IMR-90 (cell line): ENCODE measurements around the gene PLBD1. TPM values are rescaled to one million over a fixed set of nuclear protein-coding genes. Genes with fewer than 3 reads are reported as not detected.

ENCODE experiments used
- ATAC-seq: fragments of 200-7000 bp; cut with Tn5 transposase; 2 replicates; pipeline ENCODE4 v1.9.1; 2020; ENCODE audit warnings: low read depth, mild to moderate bottlenecking, moderate library complexity
- BruUV-seq: library from RNA; stranded (reverse); fragments of 400-500 nt; replicated peaks from 2 replicates; lab custom pipeline; 2021; lab: Mats Ljungman, UMichigan
- CTCF ChIA-PET: fragments of 300-600 bp; formaldehyde crosslinking; extraction: SDS; loops from one replicate; lab custom pipeline; 2021; ENCODE audit warnings: antibody characterized with exemption; lab: Yijun Ruan, JAX
- POLR2A ChIA-PET: fragments of 300-600 bp; sonication (Branson Sonifier 250); formaldehyde crosslinking; loops from one replicate; lab custom pipeline; 2022; ENCODE audit warnings: antibody characterized with exemption; ENCODE audit not compliant: unreplicated experiment; lab: Charles Lee
- DNase-seq: peaks from one replicate; pipeline ENCODE4 v3.0.0; 2013
- H2AFZ ChIP-seq: replicated peaks from 2 replicates; pipeline ENCODE3; 2013; ENCODE audit warnings: low read length, mild to moderate bottlenecking; ENCODE audit not compliant: poor library complexity
- H2AK5ac ChIP-seq: 2 replicates; pipeline ENCODE4 v1.6.1; 2013; ENCODE audit warnings: low read depth, low read length, inconsistent platforms
- H2AK9ac ChIP-seq: replicated peaks from 2 replicates; pipeline ENCODE3; 2013; ENCODE audit warnings: mild to moderate bottlenecking, low read depth, low read length, moderate library complexity; ENCODE audit not compliant: poor library complexity
- H2BK120ac ChIP-seq: 2 replicates; pipeline ENCODE4 v1.6.1; 2013; ENCODE audit warnings: low read depth, low read length, inconsistent platforms
- H2BK15ac ChIP-seq: 3 replicates; pipeline ENCODE4 v1.6.1; 2013; ENCODE audit warnings: low read depth, low read length, inconsistent platforms
- H2BK20ac ChIP-seq: 2 replicates; pipeline ENCODE4 v1.6.1; 2013; ENCODE audit warnings: low read depth, mild to moderate bottlenecking, inconsistent platforms, low read length, moderate library complexity
- H2BK5ac ChIP-seq: 2 replicates; pipeline ENCODE4 v1.6.1; 2013; ENCODE audit warnings: mild to moderate bottlenecking, low read depth, low read length, inconsistent platforms; ENCODE audit not compliant: poor library complexity, severe bottlenecking
- H3K14ac ChIP-seq: replicated peaks from 2 replicates; pipeline ENCODE4 v1.6.1; 2013; ENCODE audit warnings: low read depth, low read length, inconsistent platforms
- H3K18ac ChIP-seq: 2 replicates; pipeline ENCODE4 v1.6.1; 2013; ENCODE audit warnings: low read depth, low read length, control low read depth
- H3K23ac ChIP-seq: 2 replicates; pipeline ENCODE4 v1.6.1; 2013; ENCODE audit warnings: low read depth, low read length, inconsistent platforms
- H3K27ac ChIP-seq: 2 replicates; pipeline ENCODE4 v1.5.1; 2013; ENCODE audit warnings: mild to moderate bottlenecking, control low read depth, low read length; ENCODE audit not compliant: insufficient read depth
- H3K27me3 ChIP-seq: 2 replicates; pipeline ENCODE4 v1.6.1; 2013; ENCODE audit warnings: low read length; ENCODE audit not compliant: control insufficient read depth, insufficient read depth
- H3K36me3 ChIP-seq: 2 replicates; pipeline ENCODE4 v1.6.1; 2013; ENCODE audit warnings: low read length, mixed read lengths; ENCODE audit not compliant: control insufficient read depth, insufficient read depth
- H3K4ac ChIP-seq: 2 replicates; pipeline ENCODE4 v1.6.1; 2013; ENCODE audit warnings: low read depth, low read length, inconsistent platforms
- H3K4me1 ChIP-seq: 2 replicates; pipeline ENCODE4 v1.6.1; 2013; ENCODE audit warnings: low read length, mixed read lengths; ENCODE audit not compliant: control insufficient read depth, insufficient read depth
- H3K4me2 ChIP-seq: 2 replicates; pipeline ENCODE4 v1.6.1; 2013; ENCODE audit warnings: low read depth, mild to moderate bottlenecking, control low read depth, low read length, moderate library complexity
- H3K4me3 ChIP-seq: 2 replicates; pipeline ENCODE4 v1.5.1; 2013; ENCODE audit warnings: low read depth, mild to moderate bottlenecking, control low read depth, low read length, moderate library complexity; ENCODE audit not compliant: insufficient read depth
- H3K56ac ChIP-seq: 2 replicates; pipeline ENCODE4 v1.6.1; 2013; ENCODE audit warnings: low read length, inconsistent platforms; ENCODE audit not compliant: insufficient read depth; ENCODE audit errors: extremely low read depth
- H3K79me1 ChIP-seq, 2 experiments: 2 replicates each; pipeline ENCODE4 v1.6.1; 2013; ENCODE audit warnings: low read length in 2 of 2, inconsistent platforms in 1 of 2, low read depth in 1 of 2
- H3K9ac ChIP-seq: 2 replicates; pipeline ENCODE4 v1.6.1; 2013; ENCODE audit warnings: low read depth, low read length, control low read depth
- H3K9me1 ChIP-seq: 2 replicates; pipeline ENCODE4 v1.6.1; 2013; ENCODE audit warnings: low read length, inconsistent platforms; ENCODE audit not compliant: insufficient read depth
- H3K9me3 ChIP-seq: 2 replicates; pipeline ENCODE4 v1.6.1; 2013; ENCODE audit warnings: low read length; ENCODE audit not compliant: control insufficient read depth, insufficient read depth
- H4K20me1 ChIP-seq: 2 replicates; pipeline ENCODE4 v1.6.1; 2013; ENCODE audit warnings: low read length, inconsistent platforms; ENCODE audit not compliant: insufficient read depth
- H4K5ac ChIP-seq: 2 replicates; pipeline ENCODE4 v1.6.1; 2013; ENCODE audit warnings: mild to moderate bottlenecking, low read depth, low read length, control low read depth
- H4K8ac ChIP-seq, 2 experiments: 2 replicates each; pipeline ENCODE4 v1.6.1; 2013; ENCODE audit warnings: low read depth in 2 of 2, low read length in 2 of 2, control low read depth in 1 of 2, inconsistent platforms in 1 of 2
- H4K91ac ChIP-seq: 2 replicates; pipeline ENCODE4 v1.6.1; 2013; ENCODE audit warnings: low read depth, low read length, inconsistent platforms; ENCODE audit not compliant: insufficient read depth
- BHLHE40 ChIP-seq: fragments of 150-350 bp; IDR thresholded peaks from 2 replicates; pipeline ENCODE4 v1.6.1; 2016; ENCODE audit warnings: mild to moderate bottlenecking, low read depth, low read length
- CHD1 ChIP-seq: IDR thresholded peaks from 2 replicates; pipeline ENCODE4 v1.6.1; 2012; ENCODE audit warnings: low read depth, low read length, improper control_type of control experiment
- FOS ChIP-seq: fragments of 150-350 bp; IDR thresholded peaks from 2 replicates; pipeline ENCODE4 v1.6.1; 2016; ENCODE audit warnings: low read depth, low read length
- MAFK ChIP-seq: IDR thresholded peaks from 2 replicates; pipeline ENCODE4 v1.6.1; 2012; ENCODE audit warnings: low read depth, low read length, improper control_type of control experiment
- MXI1 ChIP-seq: IDR thresholded peaks from 2 replicates; pipeline ENCODE4 v1.6.1; 2012; ENCODE audit warnings: low read depth, mild to moderate bottlenecking, low read length, moderate library complexity, borderline replicate concordance
- NFE2L2 ChIP-seq: fragments of 150-350 bp; IDR thresholded peaks from 2 replicates; pipeline ENCODE4 v1.6.1; 2016; ENCODE audit warnings: low read depth, mild to moderate bottlenecking, low read length
- POLR2A ChIP-seq: IDR thresholded peaks from 2 replicates; pipeline ENCODE4 v1.6.1; 2012; ENCODE audit warnings: mild to moderate bottlenecking, low read depth, low read length
- RCOR1 ChIP-seq: IDR thresholded peaks from 2 replicates; pipeline ENCODE4 v1.6.1; 2012; ENCODE audit warnings: mild to moderate bottlenecking, low read length, improper control_type of control experiment; ENCODE audit not compliant: insufficient replicate concordance
- RFX5 ChIP-seq: IDR thresholded peaks from 2 replicates; pipeline ENCODE4 v1.8.0; 2012; ENCODE audit warnings: low read depth, mild to moderate bottlenecking, low read length, moderate library complexity
- SMC3 ChIP-seq: fragments of 150-350 bp; IDR thresholded peaks from 2 replicates; pipeline ENCODE4 v1.6.1; 2016; ENCODE audit warnings: low read depth, mild to moderate bottlenecking, antibody characterized with exemption, low read length, moderate library complexity
- WGBS, 2 experiments: methylation state at CpG; one replicate each; pipeline versions ENCODE4 v1.1.5 to v1.1.7; 2013; ENCODE audit warnings: missing lambda C conversion rate in 2 of 2; ENCODE audit not compliant: insufficient read length in 1 of 2; ENCODE audit errors: extremely low coverage in 2 of 2; 5-methylcytosine and 5-hydroxymethylcytosine counted together
- dilution Hi-C: fragments of 300-500 bp; cut with HindIII; formaldehyde crosslinking; loops from one replicate; pipeline ENCODE4 v1.14.3; 2018; ENCODE audit warnings: low sequenced_read_pairs; ENCODE audit not compliant: unreplicated experiment
- in situ Hi-C: fragments of 300-500 bp; cut with MboI; formaldehyde crosslinking; loops from 3 replicates; pipeline ENCODE4 v1.14.3; 2019; ENCODE audit warnings: low sequenced_read_pairs, inconsistent platforms, mixed read lengths
- intact Hi-C: fragments of 100-400 bp; cut with micrococcal nuclease; formaldehyde crosslinking; loops from 2 replicates; pipeline ENCODE4 v1.10.0; 2022
- polyA plus RNA-seq, 3 experiments: library from polyadenylated mRNA; depleted of rRNA; stranded (reverse); fragments of >200 nt; gene quantifications; 2 replicates each; pipeline ENCODE4 v1.2.3, GENCODE V29; 2012; ENCODE audit warnings: low replicate concordance in 1 of 3
- total RNA-seq: library from RNA; depleted of rRNA; stranded (reverse); fragments of >200 nt; gene quantifications from 2 replicates; pipeline ENCODE4 v1.2.3, GENCODE V29; 2012
- TF ChIP-seq, protein P1 (sequence below): conservative IDR thresholded peaks from 2 replicates; pipeline ENCODE4 v1.5.1; 2012; ENCODE audit warnings: mild to moderate bottlenecking, low read depth, low read length, improper control_type of control experiment
- TF ChIP-seq, protein P2 (sequence below): fragments of 150-350 bp; IDR thresholded peaks from 2 replicates; pipeline ENCODE4 v1.6.1; 2017; ENCODE audit warnings: mild to moderate bottlenecking, antibody characterized with exemption, low read length, low read depth
- TF ChIP-seq, protein P3 (sequence below): fragments of 150-350 bp; IDR thresholded peaks from 2 replicates; pipeline ENCODE4 v1.6.1; 2016; ENCODE audit warnings: low read depth, mild to moderate bottlenecking, low read length, moderate library complexity, borderline replicate concordance

Gene PLBD1
- total and polyA plus RNA-seq, 2 of the 4 experiments (the other 2 are of a cell fraction), result under 0.01 TPM; not detected in 1

DNA sequence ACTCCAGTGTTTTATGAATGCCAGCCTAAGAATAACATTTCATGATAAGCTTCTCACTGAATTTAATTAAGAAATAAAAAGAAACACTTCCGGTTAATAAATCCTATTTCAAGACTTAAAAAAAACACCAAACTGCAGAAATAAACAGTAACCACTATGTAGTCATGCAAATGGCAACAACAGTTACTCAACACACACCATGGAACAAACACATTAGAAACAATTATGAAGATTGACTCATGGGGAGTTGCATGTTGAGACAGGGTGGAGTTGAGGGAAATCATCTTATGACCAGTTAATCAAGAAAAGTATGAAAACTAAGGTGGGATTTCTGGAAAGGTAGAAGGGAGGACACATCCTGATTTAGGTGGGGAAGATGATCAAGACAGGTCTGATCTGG, 52.7 kb downstream of the PLBD1 start:
- Histone ChIP-seq H3K4me1 (no peaks in the 10 kb centered on the region), H2AK9ac (no peak overlapping the region), H2AFZ (no peak overlapping the region), H3K14ac (no peak overlapping the region), H3K4me3 (no peak overlapping the region), H2BK5ac (no peak overlapping the region), H4K20me1 (no peaks in the 10 kb centered on the region), H3K27ac (no peak overlapping the region), H3K9me1 (no peaks in the 10 kb centered on the region), H4K8ac (no peak overlapping the region), H2BK120ac (no peak overlapping the region), H2AK5ac (no peak overlapping the region), H3K18ac (no peak overlapping the region), H3K23ac (no peak overlapping the region), H4K5ac (no peak overlapping the region), H3K9ac (no peak overlapping the region), H3K79me1 (no peaks in the 10 kb centered on the region), H2BK15ac (no peak overlapping the region), H3K56ac (no peak overlapping the region), H3K9me3 (no peaks in the 10 kb centered on the region), H3K36me3 (no peaks in the 10 kb centered on the region), H3K27me3 (no peaks in the 10 kb centered on the region), H4K91ac (no peak overlapping the region), H3K4ac (no peak overlapping the region), H3K4me2 (no peak overlapping the region), H2BK20ac (no peak overlapping the region)
- in situ Hi-C loops, result no loop called here
- ATAC-seq (no peak), DNase-seq (no peak)
- dilution Hi-C loops, result no loop called here
- BruUV-seq, result no TSS peak
- WGBS, 2 experiments, result no CpG with 5 or more reads among the region's 1 CpG
- TF ChIP-seq MXI1, result no peak
- no peak for TF ChIP-seq MAFK
- no peak for TF ChIP-seq RFX5
- TF ChIP-seq, protein P1, sequence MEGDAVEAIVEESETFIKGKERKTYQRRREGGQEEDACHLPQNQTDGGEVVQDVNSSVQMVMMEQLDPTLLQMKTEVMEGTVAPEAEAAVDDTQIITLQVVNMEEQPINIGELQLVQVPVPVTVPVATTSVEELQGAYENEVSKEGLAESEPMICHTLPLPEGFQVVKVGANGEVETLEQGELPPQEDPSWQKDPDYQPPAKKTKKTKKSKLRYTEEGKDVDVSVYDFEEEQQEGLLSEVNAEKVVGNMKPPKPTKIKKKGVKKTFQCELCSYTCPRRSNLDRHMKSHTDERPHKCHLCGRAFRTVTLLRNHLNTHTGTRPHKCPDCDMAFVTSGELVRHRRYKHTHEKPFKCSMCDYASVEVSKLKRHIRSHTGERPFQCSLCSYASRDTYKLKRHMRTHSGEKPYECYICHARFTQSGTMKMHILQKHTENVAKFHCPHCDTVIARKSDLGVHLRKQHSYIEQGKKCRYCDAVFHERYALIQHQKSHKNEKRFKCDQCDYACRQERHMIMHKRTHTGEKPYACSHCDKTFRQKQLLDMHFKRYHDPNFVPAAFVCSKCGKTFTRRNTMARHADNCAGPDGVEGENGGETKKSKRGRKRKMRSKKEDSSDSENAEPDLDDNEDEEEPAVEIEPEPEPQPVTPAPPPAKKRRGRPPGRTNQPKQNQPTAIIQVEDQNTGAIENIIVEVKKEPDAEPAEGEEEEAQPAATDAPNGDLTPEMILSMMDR, result no peak
- no peak for TF ChIP-seq FOS
- TF ChIP-seq, protein P2, sequence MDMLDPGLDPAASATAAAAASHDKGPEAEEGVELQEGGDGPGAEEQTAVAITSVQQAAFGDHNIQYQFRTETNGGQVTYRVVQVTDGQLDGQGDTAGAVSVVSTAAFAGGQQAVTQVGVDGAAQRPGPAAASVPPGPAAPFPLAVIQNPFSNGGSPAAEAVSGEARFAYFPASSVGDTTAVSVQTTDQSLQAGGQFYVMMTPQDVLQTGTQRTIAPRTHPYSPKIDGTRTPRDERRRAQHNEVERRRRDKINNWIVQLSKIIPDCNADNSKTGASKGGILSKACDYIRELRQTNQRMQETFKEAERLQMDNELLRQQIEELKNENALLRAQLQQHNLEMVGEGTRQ, result no peak
- no peak for TF ChIP-seq SMC3
- no peak for TF ChIP-seq RCOR1
- TF ChIP-seq BHLHE40, result no peak
- no peak for TF ChIP-seq NFE2L2
- TF ChIP-seq POLR2A, result no peak
- TF ChIP-seq, protein P3, sequence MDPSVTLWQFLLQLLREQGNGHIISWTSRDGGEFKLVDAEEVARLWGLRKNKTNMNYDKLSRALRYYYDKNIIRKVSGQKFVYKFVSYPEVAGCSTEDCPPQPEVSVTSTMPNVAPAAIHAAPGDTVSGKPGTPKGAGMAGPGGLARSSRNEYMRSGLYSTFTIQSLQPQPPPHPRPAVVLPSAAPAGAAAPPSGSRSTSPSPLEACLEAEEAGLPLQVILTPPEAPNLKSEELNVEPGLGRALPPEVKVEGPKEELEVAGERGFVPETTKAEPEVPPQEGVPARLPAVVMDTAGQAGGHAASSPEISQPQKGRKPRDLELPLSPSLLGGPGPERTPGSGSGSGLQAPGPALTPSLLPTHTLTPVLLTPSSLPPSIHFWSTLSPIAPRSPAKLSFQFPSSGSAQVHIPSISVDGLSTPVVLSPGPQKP, result no peak
- no peak for TF ChIP-seq CHD1
- CTCF ChIA-PET, result interaction anchor here (0.6 to 0.9 kb wide), 2 partner anchors 25 to 255 kb away, joined by 3 read pairs; no protein-coding TSS in a partner anchor
- POLR2A ChIA-PET, result no interaction called here
- intact Hi-C loops, result no loop called here
